HepG2 (cell line): ENCODE data around the gene ALPK3.

ENCODE experiments used
- ATF7 ChIP-seq, 2 experiments: fragments of 450-650 bp in 1 of 2; sonication (generic) in 1 of 2; formaldehyde crosslinking in 1 of 2; IDR thresholded peaks; 2 replicates each; pipeline versions ENCODE4 v1.4.0 to v1.6.1; 2016 to 2020; ENCODE audit warnings: antibody characterized with exemption in 1 of 2, mild to moderate bottlenecking in 1 of 2, missing genetic modification reagents in 1 of 2
- FOSL1 ChIP-seq: sonication (generic); formaldehyde crosslinking; IDR thresholded peaks from 2 replicates; pipeline ENCODE4 v1.9.0; 2021; ENCODE audit warnings: missing genetic modification reagents, borderline replicate concordance
- MXD4 ChIP-seq: IDR thresholded peaks from 2 replicates; pipeline ENCODE4 v1.6.1; 2016; ENCODE audit warnings: mild to moderate bottlenecking, missing biosample characterization, missing genetic modification reagents
- NCOR1 ChIP-seq: fragments of 200-600 bp; sonication (generic); IDR thresholded peaks from 2 replicates; pipeline ENCODE4 v1.7.0; 2017; ENCODE audit warnings: antibody characterized with exemption, low read length, borderline replicate concordance
- NFATC3 ChIP-seq: sonication (generic); formaldehyde crosslinking; IDR thresholded peaks from 2 replicates; pipeline ENCODE4 v1.5.1; 2020; ENCODE audit warnings: mild to moderate bottlenecking, missing genetic modification reagents
- NPAS2 ChIP-seq: sonication (generic); formaldehyde crosslinking; IDR thresholded peaks from 2 replicates; pipeline ENCODE4 v1.8.0; 2022; ENCODE audit warnings: mild to moderate bottlenecking, missing genetic modification reagents, borderline replicate concordance
- POLR2A ChIP-seq, 2 experiments: IDR thresholded peaks; 2 replicates each; pipeline ENCODE4 v1.6.1; 2011; ENCODE audit warnings: low read depth in 2 of 2, low read length in 2 of 2, mild to moderate bottlenecking in 1 of 2, moderate library complexity in 1 of 2; ENCODE audit not compliant: insufficient read depth in 1 of 2
- POLR2AphosphoS5 ChIP-seq: IDR thresholded peaks from 2 replicates; pipeline ENCODE4 v1.6.1; 2012; ENCODE audit warnings: low read depth, low read length
- SIN3A ChIP-seq: IDR thresholded peaks from 2 replicates; pipeline ENCODE4 v1.6.1; 2011; ENCODE audit warnings: low read depth, mild to moderate bottlenecking, control low read depth, low read length, borderline replicate concordance
- TAF1 ChIP-seq: sonication (generic); formaldehyde crosslinking; IDR thresholded peaks from 2 replicates; pipeline ENCODE4 v1.4.0; 2020; ENCODE audit warnings: missing genetic modification reagents
- ZNF670 ChIP-seq: sonication (generic); formaldehyde crosslinking; IDR thresholded peaks from 2 replicates; pipeline ENCODE4 v1.8.0; 2022; ENCODE audit warnings: mild to moderate bottlenecking, missing genetic modification reagents, borderline replicate concordance
- ZZZ3 ChIP-seq: sonication (generic); formaldehyde crosslinking; IDR thresholded peaks from 2 replicates; pipeline ENCODE4 v1.4.0; 2020; ENCODE audit warnings: missing genetic modification reagents, mild to moderate bottlenecking, borderline replicate concordance
- TF ChIP-seq, protein P1 (sequence below): sonication (generic); formaldehyde crosslinking; IDR thresholded peaks from 2 replicates; pipeline ENCODE4 v1.5.0; 2020; ENCODE audit warnings: mild to moderate bottlenecking, missing genetic modification reagents, moderate library complexity
- TF ChIP-seq, protein P2 (sequence below): sonication (generic); formaldehyde crosslinking; IDR thresholded peaks from 2 replicates; pipeline ENCODE4 v1.4.0; 2020; ENCODE audit warnings: missing genetic modification reagents

DNA sequence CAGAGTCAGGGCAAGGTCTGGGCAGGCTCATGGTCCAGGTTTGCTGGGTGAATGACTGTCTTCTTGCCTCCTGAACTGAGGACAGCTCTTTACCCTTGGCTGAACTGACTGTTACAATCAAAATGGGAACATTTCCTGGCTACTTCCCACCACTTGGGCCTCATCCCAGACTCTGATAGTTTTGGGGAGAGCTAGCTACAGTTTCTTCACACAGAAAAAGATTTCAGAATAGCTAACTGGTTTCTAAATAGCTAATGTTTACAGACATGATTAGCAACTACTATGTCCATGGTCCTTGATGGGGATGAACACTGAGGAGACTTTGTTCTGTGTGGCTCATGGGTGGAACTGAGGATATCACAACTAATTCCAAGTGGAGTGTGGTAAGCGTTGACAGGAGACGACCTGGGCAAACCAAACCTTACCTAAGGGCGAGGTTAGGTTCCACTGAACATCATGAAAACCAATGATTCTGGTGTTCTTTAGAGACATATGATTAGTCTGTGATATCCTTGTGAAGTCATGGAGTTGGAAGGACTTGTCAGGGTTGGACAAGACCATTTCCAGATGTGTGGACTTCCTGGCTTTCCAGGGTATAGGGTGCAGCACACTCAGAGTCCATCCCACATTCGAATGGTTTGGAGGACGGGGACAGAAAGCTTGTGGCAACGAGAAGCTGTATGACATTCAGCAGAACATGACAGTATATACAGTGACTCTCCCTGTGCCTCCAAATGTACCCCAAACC is 7.3 kb downstream of the ALPK3 start:
- TF ChIP-seq, protein P1, sequence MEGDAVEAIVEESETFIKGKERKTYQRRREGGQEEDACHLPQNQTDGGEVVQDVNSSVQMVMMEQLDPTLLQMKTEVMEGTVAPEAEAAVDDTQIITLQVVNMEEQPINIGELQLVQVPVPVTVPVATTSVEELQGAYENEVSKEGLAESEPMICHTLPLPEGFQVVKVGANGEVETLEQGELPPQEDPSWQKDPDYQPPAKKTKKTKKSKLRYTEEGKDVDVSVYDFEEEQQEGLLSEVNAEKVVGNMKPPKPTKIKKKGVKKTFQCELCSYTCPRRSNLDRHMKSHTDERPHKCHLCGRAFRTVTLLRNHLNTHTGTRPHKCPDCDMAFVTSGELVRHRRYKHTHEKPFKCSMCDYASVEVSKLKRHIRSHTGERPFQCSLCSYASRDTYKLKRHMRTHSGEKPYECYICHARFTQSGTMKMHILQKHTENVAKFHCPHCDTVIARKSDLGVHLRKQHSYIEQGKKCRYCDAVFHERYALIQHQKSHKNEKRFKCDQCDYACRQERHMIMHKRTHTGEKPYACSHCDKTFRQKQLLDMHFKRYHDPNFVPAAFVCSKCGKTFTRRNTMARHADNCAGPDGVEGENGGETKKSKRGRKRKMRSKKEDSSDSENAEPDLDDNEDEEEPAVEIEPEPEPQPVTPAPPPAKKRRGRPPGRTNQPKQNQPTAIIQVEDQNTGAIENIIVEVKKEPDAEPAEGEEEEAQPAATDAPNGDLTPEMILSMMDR = no peak
- TF ChIP-seq FOSL1 (no peak), NCOR1 (no peak), TAF1 (CRISPR knock-in tag) (no peak), NFATC3 (CRISPR knock-in tag) (no peak), POLR2A (IDR thresholded peaks at IDR 0.05; ENCODE audit: insufficient read depth in 1 of 2, low read depth in 2 of 2, low read length in 2 of 2) (no peak), ZNF670 (CRISPR knock-in tag) (no peak), ZZZ3 (CRISPR knock-in tag) (no peak), MXD4 (no peak), POLR2AphosphoS5 (no peak), SIN3A (no peak), ATF7 (IDR thresholded peaks at IDR 0.05) (no peak), ATF7 (CRISPR knock-in tag; IDR thresholded peaks at IDR 0.05) (no peak), NPAS2 (CRISPR knock-in tag) (no peak)
- TF ChIP-seq, protein P2, sequence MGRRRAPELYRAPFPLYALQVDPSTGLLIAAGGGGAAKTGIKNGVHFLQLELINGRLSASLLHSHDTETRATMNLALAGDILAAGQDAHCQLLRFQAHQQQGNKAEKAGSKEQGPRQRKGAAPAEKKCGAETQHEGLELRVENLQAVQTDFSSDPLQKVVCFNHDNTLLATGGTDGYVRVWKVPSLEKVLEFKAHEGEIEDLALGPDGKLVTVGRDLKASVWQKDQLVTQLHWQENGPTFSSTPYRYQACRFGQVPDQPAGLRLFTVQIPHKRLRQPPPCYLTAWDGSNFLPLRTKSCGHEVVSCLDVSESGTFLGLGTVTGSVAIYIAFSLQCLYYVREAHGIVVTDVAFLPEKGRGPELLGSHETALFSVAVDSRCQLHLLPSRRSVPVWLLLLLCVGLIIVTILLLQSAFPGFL (CRISPR knock-in tag) = no peak
